Measurements from ENCODE around the gene PCDHGA3. TPM values are rescaled to one million over a fixed set of nuclear protein-coding genes. Genes with fewer than 3 reads are reported as not detected.

Gene PCDHGA3
- total and polyA plus RNA-seq, 2 of the 13 experiments (the other 11 are each of a cell fraction or from before 2014, with no cell fraction given), result 0.05 TPM; not detected in 1

DNA sequence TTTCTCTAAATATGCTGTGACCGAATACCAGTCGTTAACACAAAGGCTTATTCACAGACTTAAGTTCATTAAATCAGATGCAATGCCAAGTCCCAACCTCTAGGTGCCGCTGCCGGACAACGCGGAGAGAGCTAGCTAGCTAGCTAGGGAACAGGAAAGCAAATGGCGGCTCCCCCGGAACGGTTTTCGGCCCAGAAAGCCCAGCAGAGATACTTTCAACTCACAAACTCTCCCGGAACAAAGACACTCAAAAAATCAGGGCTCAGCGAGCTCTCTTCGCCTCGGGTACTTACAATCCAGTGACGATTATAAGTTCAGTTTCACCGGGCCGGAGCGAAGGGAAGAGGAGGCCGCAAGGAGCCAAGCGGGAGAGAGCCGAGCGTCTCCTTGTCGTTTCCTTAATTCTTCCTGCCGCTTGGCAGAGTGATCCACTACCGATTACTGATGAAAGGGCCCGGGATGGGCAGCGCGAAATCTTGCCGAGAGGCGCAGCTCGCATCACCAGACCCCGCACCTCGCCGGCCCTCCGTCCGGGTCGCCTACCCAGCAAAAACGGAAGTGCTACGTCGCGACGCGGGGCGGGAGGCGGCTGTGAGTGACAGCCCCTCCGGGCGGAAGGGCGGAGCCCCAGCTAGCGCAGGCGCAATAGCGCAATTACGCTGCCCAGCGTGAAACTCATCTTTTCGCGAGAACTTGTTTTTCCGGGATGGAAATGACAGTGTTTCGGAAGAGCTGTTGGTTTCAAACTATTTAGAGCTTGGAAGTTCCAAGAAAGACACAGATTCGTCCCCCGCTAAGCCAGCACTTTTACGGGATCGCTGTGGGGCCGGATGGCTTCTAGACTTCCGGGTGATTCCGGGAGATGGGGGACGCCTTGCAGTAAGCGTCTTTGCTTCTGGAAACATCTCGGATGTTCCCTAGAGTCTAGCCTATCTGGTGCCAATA, 23.1 kb upstream of the PCDHGA3 start, which contains the start of gene TAF7 (continued):
- no peak for TF ChIP-seq SMARCE1 (IDR thresholded peaks at IDR 0.05; ENCODE audit: borderline replicate concordance)
- TF ChIP-seq ZXDC (CRISPR knock-in tag; IDR thresholded peaks at IDR 0.05), result peak; percentile 71; the same call in 1 of the 2 replicates
- 0 out of 2 replicates have a peak, but pooled peaks have one; percentile 65 for TF ChIP-seq POLR2AphosphoS2 (IDR thresholded peaks at IDR 0.05; ENCODE audit: low read depth, low read length)
- no peak for TF ChIP-seq RNF219 (CRISPR knock-in tag; IDR thresholded peaks at IDR 0.05)
- no peak for TF ChIP-seq FOXM1 (CRISPR knock-in tag; IDR thresholded peaks at IDR 0.05)
- 0 out of 2 replicates have a peak, but pooled peaks have one; percentile 29 for TF ChIP-seq ZNF383 (CRISPR knock-in tag; IDR thresholded peaks at IDR 0.05; ENCODE audit: borderline replicate concordance)
- TF ChIP-seq ZBTB21 (CRISPR knock-in tag; IDR thresholded peaks at IDR 0.05), result no peak
- no peak for TF ChIP-seq CBFB (CRISPR knock-in tag; IDR thresholded peaks at IDR 0.05)
- 0 out of 2 replicates have a peak, but pooled peaks have one; percentile 70 for TF ChIP-seq MYNN (CRISPR knock-in tag; IDR thresholded peaks at IDR 0.05; ENCODE audit: low read depth)
- no peak for TF ChIP-seq MTA3 (CRISPR knock-in tag; IDR thresholded peaks at IDR 0.05)
- 0 out of 2 replicates have a peak, but pooled peaks have one; percentile 70 for TF ChIP-seq ZNF841 (CRISPR knock-in tag; IDR thresholded peaks at IDR 0.05; ENCODE audit: borderline replicate concordance)
- TF ChIP-seq GMEB1 (CRISPR knock-in tag; IDR thresholded peaks at IDR 0.05; ENCODE audit: borderline replicate concordance), result peak; percentile 95
- TF ChIP-seq TAF1 (CRISPR knock-in tag; IDR thresholded peaks at IDR 0.05), result peak; percentile 92
- TF ChIP-seq BORCS8-MEF2B (CRISPR knock-in tag; IDR thresholded peaks at IDR 0.05), result peak; percentile 88
- no peak for TF ChIP-seq ZNF260 (CRISPR knock-in tag; IDR thresholded peaks at IDR 0.05; ENCODE audit: borderline replicate concordance, low read depth)
- no peak for TF ChIP-seq HNRNPH1 (optimal IDR thresholded peaks at IDR 0.05; ENCODE audit: low read depth, low read length)
- TF ChIP-seq REL (CRISPR knock-in tag; conservative IDR thresholded peaks at IDR 0.05), result peak; percentile 91; the same call in 1 of the 2 replicates
- peak; percentile 87 for TF ChIP-seq SALL1 (CRISPR knock-in tag; IDR thresholded peaks at IDR 0.05)
- peak; percentile 92 for TF ChIP-seq THAP9 (CRISPR knock-in tag; IDR thresholded peaks at IDR 0.05; ENCODE audit: borderline replicate concordance)

All from HepG2 (cell line).